OCI-LY7 (cell line): Measurements from ENCODE around the gene TNPO1.

Experiments
- EZH2phosphoT487 ChIP-seq: fragments of 200-600 bp; sonication (generic); IDR thresholded peaks from 2 replicates; pipeline ENCODE4 v1.6.1; 2018; ENCODE audit warnings: low read depth, borderline replicate concordance, mild to moderate bottlenecking, mixed run types, antibody characterized with exemption, low read length, moderate library complexity, mixed read lengths
- TF ChIP-seq, protein P1 (sequence below): fragments of 200-600 bp; sonication (generic); conservative IDR thresholded peaks from 2 replicates; pipeline ENCODE4 v1.5.1; 2014; ENCODE audit warnings: mild to moderate bottlenecking, antibody characterized with exemption, low read length, moderate library complexity, mixed read lengths

DNA sequence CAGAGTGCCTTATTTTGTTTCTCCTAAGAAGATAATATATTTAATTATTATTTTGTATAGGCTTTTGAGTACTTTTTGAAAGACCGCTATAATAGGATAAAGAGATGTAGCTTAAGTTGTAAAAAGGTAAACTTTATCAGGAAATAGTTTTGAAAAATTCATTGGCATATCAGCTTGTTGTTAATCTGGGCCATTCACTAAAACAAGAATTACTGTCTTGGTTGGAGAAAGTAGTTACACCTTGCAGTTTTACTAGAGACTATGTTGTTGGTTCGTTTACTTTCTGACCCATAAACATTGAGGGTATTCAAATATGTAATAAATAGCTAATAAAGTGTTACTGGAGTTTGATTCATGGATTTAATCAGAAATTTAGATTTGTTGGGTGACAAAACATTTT is 33.7 kb downstream of the TNPO1 start:
- TF ChIP-seq, protein P1, sequence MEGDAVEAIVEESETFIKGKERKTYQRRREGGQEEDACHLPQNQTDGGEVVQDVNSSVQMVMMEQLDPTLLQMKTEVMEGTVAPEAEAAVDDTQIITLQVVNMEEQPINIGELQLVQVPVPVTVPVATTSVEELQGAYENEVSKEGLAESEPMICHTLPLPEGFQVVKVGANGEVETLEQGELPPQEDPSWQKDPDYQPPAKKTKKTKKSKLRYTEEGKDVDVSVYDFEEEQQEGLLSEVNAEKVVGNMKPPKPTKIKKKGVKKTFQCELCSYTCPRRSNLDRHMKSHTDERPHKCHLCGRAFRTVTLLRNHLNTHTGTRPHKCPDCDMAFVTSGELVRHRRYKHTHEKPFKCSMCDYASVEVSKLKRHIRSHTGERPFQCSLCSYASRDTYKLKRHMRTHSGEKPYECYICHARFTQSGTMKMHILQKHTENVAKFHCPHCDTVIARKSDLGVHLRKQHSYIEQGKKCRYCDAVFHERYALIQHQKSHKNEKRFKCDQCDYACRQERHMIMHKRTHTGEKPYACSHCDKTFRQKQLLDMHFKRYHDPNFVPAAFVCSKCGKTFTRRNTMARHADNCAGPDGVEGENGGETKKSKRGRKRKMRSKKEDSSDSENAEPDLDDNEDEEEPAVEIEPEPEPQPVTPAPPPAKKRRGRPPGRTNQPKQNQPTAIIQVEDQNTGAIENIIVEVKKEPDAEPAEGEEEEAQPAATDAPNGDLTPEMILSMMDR = no peak
- TF ChIP-seq EZH2phosphoT487 = no peak
